Measurements from ENCODE around the gene STRN3. TPM values are rescaled to one million over a fixed set of nuclear protein-coding genes. Genes with fewer than 3 reads are reported as not detected.

The STRN3 gene
- total and polyA plus RNA-seq, 2 of the 4 experiments (the other 2 are of a cell fraction) = 10.8 to 78.7 TPM

GRCh38 chr14:31043379-31043778 lies 17.2 kb upstream of the STRN3 start:
- Histone ChIP-seq H3K36me3 (ENCODE audit: control insufficient read depth, insufficient read depth, low read length) (no peaks in the 10 kb centered on the region), H2AFZ (replicated peaks; ENCODE audit: low read length, poor library complexity) (no peak overlapping the region), H3K4ac (ENCODE audit: low read depth, low read length) (no peak overlapping the region), H3K4me3 (ENCODE audit: insufficient read depth, low read depth, low read length) (no peak overlapping the region), H2BK15ac (ENCODE audit: low read depth, low read length) (no peak overlapping the region), H2AK9ac (replicated peaks; ENCODE audit: low read depth, low read length, poor library complexity) (no peak overlapping the region), H3K14ac (replicated peaks; ENCODE audit: low read depth, low read length) (no peak overlapping the region), H3K23ac (ENCODE audit: low read depth, low read length) (no peak overlapping the region), H3K79me1 (ENCODE audit: low read depth in 1 of 2, low read length in 2 of 2) (no peaks in the 10 kb centered on the region; a peak in 1 of 4 replicates), H3K56ac (ENCODE audit: extremely low read depth, insufficient read depth, low read length) (no peak overlapping the region), H4K8ac (ENCODE audit: low read depth in 2 of 2, low read length in 2 of 2) (no peak overlapping the region), H3K27ac (ENCODE audit: insufficient read depth, low read length) (no peak overlapping the region), H2BK5ac (ENCODE audit: low read depth, low read length, poor library complexity, severe bottlenecking) (no peak overlapping the region), H3K18ac (ENCODE audit: low read depth, low read length) (no peak overlapping the region), H2BK120ac (ENCODE audit: low read depth, low read length) (no peak overlapping the region), H3K4me2 (ENCODE audit: low read depth, low read length) (no peak overlapping the region), H2AK5ac (ENCODE audit: low read depth, low read length) (no peak overlapping the region), H3K4me1 (ENCODE audit: control insufficient read depth, insufficient read depth, low read length) (no peaks in the 10 kb centered on the region), H4K91ac (ENCODE audit: insufficient read depth, low read depth, low read length) (no peak overlapping the region), H3K9me3 (ENCODE audit: control insufficient read depth, insufficient read depth, low read length) (no peaks in the 10 kb centered on the region), H3K27me3 (ENCODE audit: control insufficient read depth, insufficient read depth, low read length) (no peaks in the 10 kb centered on the region), H3K9me1 (ENCODE audit: insufficient read depth, low read length) (no peaks in the 10 kb centered on the region), H4K5ac (ENCODE audit: low read depth, low read length) (no peak overlapping the region), H4K20me1 (ENCODE audit: insufficient read depth, low read length) (no peaks in the 10 kb centered on the region), H2BK20ac (ENCODE audit: low read depth, low read length) (no peak overlapping the region), H3K9ac (ENCODE audit: low read depth, low read length) (no peak overlapping the region)
- ATAC-seq (ENCODE audit: low read depth) = no peak
- intact Hi-C loops (cut with micrococcal nuclease) = no loop called here
- BruUV-seq (replicated peaks) = no TSS peak
- CTCF ChIA-PET = no interaction called here
- in situ Hi-C loops (cut with MboI; ENCODE audit: low sequenced_read_pairs) = no loop called here
- no peak for DNase-seq
- no CpG with 5 or more reads among the region's 3 CpGs for WGBS, 2 experiments (ENCODE audit: extremely low coverage in 2 of 2, insufficient read length in 1 of 2)
- TF ChIP-seq NFE2L2 (IDR thresholded peaks at IDR 0.05; ENCODE audit: low read depth, low read length) (no peak), RCOR1 (IDR thresholded peaks at IDR 0.05; ENCODE audit: insufficient replicate concordance, low read length) (no peak), CHD1 (IDR thresholded peaks at IDR 0.05; ENCODE audit: low read depth, low read length) (no peak), FOS (IDR thresholded peaks at IDR 0.05; ENCODE audit: low read depth, low read length) (no peak), CTCF (conservative IDR thresholded peaks at IDR 0.05; ENCODE audit: low read depth, low read length) (no peak), RFX5 (IDR thresholded peaks at IDR 0.05; ENCODE audit: low read depth, low read length) (no peak), SMC3 (IDR thresholded peaks at IDR 0.05; ENCODE audit: low read depth, low read length) (no peak), RAD21 (IDR thresholded peaks at IDR 0.05; ENCODE audit: low read length) (no peak), BHLHE40 (IDR thresholded peaks at IDR 0.05; ENCODE audit: low read depth, low read length) (no peak), MAZ (IDR thresholded peaks at IDR 0.05; ENCODE audit: borderline replicate concordance, low read depth, low read length) (no peak), MXI1 (IDR thresholded peaks at IDR 0.05; ENCODE audit: borderline replicate concordance, low read depth, low read length) (no peak), MAFK (IDR thresholded peaks at IDR 0.05; ENCODE audit: low read depth, low read length) (no peak), CEBPB (IDR thresholded peaks at IDR 0.05; ENCODE audit: low read depth, low read length) (no peak), POLR2A (IDR thresholded peaks at IDR 0.05; ENCODE audit: low read depth, low read length) (no peak)
- TF ChIP-seq, protein P1, sequence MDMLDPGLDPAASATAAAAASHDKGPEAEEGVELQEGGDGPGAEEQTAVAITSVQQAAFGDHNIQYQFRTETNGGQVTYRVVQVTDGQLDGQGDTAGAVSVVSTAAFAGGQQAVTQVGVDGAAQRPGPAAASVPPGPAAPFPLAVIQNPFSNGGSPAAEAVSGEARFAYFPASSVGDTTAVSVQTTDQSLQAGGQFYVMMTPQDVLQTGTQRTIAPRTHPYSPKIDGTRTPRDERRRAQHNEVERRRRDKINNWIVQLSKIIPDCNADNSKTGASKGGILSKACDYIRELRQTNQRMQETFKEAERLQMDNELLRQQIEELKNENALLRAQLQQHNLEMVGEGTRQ (IDR thresholded peaks at IDR 0.05; ENCODE audit: low read depth, low read length) = no peak
- TF ChIP-seq, protein P2, sequence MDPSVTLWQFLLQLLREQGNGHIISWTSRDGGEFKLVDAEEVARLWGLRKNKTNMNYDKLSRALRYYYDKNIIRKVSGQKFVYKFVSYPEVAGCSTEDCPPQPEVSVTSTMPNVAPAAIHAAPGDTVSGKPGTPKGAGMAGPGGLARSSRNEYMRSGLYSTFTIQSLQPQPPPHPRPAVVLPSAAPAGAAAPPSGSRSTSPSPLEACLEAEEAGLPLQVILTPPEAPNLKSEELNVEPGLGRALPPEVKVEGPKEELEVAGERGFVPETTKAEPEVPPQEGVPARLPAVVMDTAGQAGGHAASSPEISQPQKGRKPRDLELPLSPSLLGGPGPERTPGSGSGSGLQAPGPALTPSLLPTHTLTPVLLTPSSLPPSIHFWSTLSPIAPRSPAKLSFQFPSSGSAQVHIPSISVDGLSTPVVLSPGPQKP (IDR thresholded peaks at IDR 0.05; ENCODE audit: borderline replicate concordance, low read depth, low read length) = no peak
- POLR2A ChIA-PET (ENCODE audit: unreplicated experiment) = no interaction called here
- dilution Hi-C loops (cut with HindIII; ENCODE audit: low sequenced_read_pairs, unreplicated experiment) = no loop called here

Measured in IMR-90 (cell line).